GM12864 (cell line): ENCODE measurements around the gene KLK8.

Experiments used
- DNase-seq: peaks from one replicate; pipeline ENCODE4 v3.0.0-alpha.2; 2011; ENCODE audit warnings: low read depth
- H3K4me3 ChIP-seq: 2 replicates; pipeline ENCODE4 v1.5.1; 2011; ENCODE audit warnings: mild to moderate bottlenecking, low read depth, low read length, control low read depth
- TF ChIP-seq, protein P1 (sequence below): IDR thresholded peaks from 2 replicates; pipeline ENCODE4 v1.5.1; 2011; ENCODE audit warnings: low read depth, mild to moderate bottlenecking, moderate library complexity, low read length, control low read depth, inconsistent platforms; ENCODE audit errors: missing control alignments

Gene KLK8, protein sequence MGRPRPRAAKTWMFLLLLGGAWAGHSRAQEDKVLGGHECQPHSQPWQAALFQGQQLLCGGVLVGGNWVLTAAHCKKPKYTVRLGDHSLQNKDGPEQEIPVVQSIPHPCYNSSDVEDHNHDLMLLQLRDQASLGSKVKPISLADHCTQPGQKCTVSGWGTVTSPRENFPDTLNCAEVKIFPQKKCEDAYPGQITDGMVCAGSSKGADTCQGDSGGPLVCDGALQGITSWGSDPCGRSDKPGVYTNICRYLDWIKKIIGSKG

DNA sequence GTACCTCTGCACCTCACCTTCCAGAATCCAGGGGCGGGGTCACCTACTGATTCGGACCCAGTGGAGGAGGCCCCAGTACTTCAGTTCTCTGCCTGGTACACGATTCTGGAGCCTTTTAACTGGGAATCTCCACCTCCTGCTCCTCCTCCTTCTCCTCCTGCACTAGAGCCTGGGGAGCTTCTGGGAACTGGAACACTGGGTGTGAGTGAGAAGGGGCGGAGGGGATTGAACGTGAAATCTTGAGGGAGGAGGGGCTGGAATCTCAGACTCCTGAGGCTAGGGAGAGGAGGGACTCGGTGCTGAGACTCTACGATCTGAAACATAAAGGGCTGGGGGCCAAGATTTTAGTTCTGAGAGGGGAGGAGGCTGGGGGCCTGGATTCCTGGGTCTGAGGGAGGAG, at the start of gene KLK8:
Gene KLK8 (minus strand): TSS at position 90 of the 400 bp plus-strand sequence. CDS start 437 bp downstream, outside the sequence.
- H3K4me3 ChIP-seq: no peak within 1 kb of the TSS
- no peak for DNase-seq
- TF ChIP-seq, protein P1, sequence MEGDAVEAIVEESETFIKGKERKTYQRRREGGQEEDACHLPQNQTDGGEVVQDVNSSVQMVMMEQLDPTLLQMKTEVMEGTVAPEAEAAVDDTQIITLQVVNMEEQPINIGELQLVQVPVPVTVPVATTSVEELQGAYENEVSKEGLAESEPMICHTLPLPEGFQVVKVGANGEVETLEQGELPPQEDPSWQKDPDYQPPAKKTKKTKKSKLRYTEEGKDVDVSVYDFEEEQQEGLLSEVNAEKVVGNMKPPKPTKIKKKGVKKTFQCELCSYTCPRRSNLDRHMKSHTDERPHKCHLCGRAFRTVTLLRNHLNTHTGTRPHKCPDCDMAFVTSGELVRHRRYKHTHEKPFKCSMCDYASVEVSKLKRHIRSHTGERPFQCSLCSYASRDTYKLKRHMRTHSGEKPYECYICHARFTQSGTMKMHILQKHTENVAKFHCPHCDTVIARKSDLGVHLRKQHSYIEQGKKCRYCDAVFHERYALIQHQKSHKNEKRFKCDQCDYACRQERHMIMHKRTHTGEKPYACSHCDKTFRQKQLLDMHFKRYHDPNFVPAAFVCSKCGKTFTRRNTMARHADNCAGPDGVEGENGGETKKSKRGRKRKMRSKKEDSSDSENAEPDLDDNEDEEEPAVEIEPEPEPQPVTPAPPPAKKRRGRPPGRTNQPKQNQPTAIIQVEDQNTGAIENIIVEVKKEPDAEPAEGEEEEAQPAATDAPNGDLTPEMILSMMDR: no peak

DNA sequence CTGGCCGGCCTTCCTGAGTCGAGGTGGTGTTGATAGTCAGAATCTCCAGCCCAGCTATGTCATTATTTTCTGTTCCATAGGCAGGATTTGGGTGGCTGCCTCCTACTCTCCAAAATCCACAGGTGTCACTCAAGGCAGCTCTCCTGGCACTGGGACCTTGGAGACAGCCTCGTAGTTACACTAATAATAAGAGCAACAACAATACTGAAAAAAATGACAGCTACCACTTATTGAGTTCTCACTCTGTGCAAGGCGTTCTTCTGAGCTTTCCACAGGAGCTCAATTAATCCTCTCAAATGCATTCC, 45.6 kb upstream of the KLK8 start:
- no peak overlapping the region for H3K4me3 ChIP-seq
- TF ChIP-seq, protein P1: no peak

DNA sequence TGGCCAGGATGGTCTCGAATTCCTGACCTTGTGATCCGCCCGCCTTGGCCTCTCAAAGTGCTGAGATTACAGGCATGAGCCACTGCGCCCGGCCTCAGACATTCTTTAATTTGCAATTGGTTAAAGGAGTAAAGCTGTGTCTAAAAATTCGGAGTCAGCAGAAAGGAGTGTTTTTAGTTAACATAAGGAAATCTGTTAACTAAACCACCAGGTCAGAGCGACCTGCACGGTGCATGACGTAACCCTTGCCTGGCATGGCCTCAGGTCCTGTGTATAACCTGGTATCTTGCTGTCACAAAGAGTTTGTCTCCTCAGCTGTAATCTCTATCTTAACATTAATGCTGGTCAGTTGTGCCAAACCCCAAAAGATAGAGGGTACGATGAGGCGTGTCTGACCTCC, 42.9 kb upstream of the KLK8 start:
- TF ChIP-seq, protein P1: no peak
- no peak overlapping the region for H3K4me3 ChIP-seq
- no peak for DNase-seq

More for the DNA sequence above, 45.6 kb upstream of the KLK8 start:
- DNase-seq: no peak

DNA sequence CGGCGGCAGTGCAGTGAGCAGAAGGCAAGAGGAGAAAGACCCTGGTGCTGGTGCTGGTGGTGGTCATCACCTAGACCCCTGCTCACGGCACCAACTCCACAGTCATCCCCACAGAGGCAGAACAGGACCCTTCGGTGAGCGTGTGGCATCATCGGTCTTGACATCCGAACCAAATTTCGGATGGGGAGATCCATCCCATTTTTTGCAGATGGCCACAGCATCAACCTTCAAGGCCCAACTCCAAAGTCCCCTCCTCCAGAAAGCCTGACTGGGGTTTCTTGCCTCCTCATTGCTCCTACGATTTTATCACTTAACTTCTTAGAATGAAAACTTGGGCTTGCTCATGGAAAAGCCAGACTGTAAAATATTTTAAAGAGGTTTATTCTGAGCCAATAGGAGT, 42.1 kb upstream of the KLK8 start:
- TF ChIP-seq, protein P1: no peak
- H3K4me3 ChIP-seq: no peak overlapping the region
- DNase-seq: no peak

DNA sequence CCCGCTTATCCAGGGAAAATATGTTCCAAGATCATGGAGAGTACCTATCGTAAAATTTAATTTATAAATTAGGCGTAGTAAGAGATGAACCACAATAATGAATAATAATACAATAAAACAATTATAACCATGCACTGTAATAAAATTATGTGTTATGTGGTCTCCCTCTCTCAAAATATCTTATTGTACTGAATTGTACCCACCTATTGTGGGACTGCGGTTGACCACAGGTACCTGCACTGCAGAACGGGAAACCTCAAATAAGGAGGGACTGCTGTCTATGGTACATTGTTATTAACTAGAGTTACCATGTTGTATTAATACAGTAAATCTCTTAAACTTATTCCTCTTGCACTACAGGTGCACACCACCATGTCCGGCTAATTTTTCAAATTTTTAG, 38.7 kb upstream of the KLK8 start:
- TF ChIP-seq, protein P1: no peak

DNA sequence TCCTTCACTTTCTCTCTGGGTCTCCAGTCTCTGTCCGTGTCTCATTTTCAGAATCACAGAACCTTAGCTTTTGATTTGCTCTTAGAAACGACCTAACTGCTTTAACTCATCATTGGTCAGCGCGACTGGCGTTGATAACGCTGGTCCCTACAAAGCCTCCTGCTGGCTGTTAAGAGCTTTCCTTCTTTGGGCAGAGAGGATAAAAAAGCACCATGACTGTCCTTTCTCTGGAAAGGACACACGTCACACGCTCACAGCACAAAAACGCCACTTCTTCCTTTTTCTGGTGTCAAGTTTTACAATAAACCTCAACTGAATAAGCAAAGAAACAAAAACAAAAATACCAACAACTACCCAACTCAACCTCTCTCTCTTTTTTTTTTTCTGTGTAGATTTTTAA, 35.1 kb upstream of the KLK8 start:
- TF ChIP-seq, protein P1: no peak
- DNase-seq: no peak
- no peak overlapping the region for H3K4me3 ChIP-seq

More for the DNA sequence above, 38.7 kb upstream of the KLK8 start:
- no peak overlapping the region for H3K4me3 ChIP-seq
- DNase-seq: no peak

DNA sequence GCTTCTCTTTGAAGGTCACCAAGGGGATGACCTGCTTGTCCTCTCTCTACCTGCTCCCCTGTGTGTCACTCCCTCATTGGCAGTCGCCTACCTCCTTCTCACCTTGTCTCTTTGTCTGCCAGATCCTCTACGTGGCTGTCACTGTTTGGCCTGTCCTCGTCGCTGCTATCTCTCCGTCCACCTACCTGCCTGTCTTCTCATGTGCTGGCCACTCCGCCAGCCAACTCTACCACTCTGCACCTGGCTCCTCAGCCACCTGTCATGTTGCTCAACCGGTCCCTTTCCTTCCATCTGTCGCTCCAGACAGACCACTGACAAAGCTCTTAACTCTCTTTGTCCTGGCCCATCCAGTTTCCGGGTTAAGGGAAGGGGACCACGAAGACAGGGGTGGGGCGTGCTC, 33.3 kb upstream of the KLK8 start, which contains the start of gene KLK12:
Gene KLK12 (minus strand): TSS at position 299 of the 400 bp plus-strand sequence. CDS start 381 bp downstream, outside the sequence.
- H3K4me3 ChIP-seq: no peak within 1 kb of the TSS
- DNase-seq: no peak
- TF ChIP-seq, protein P1: no peak
